GM19397 (cell line): ENCODE results near the gene CSNK1G3.
"Not testable (repeated sequence)": the region's sequence is repeated elsewhere in the genome, so short reads cannot be mapped to it uniquely, and the experiment has no call there.

Experiments used
- ATAC-seq: cut with Tn5 transposase; IDR thresholded peaks from one replicate; pipeline ENCODE4 v1.9.1; 2021; ENCODE audit warnings: mild to moderate bottlenecking, moderate library complexity; ENCODE audit not compliant: unreplicated experiment

The CSNK1G3 gene

GRCh38 chr5:123628860-123629544, 117.0 kb downstream of the CSNK1G3 start:
- no peak for ATAC-seq

GRCh38 chr5:123636006-123636405, 124.0 kb downstream of the CSNK1G3 start:
- no peak for ATAC-seq

GRCh38 chr5:123637028-123637427, 125.1 kb downstream of the CSNK1G3 start:
- not testable (repeated sequence) for ATAC-seq

- ATAC-seq = no peak
These were observed 127.3 kb downstream of the CSNK1G3 start for GRCh38 chr5:123639244-123639643.

- ATAC-seq = no peak
These were observed 133.1 kb downstream of the CSNK1G3 start for GRCh38 chr5:123645024-123645603.

- ATAC-seq = no peak
These were observed 135.1 kb downstream of the CSNK1G3 start for GRCh38 chr5:123647066-123647465.

- ATAC-seq = no peak
These were observed 139.3 kb downstream of the CSNK1G3 start for GRCh38 chr5:123651234-123651633.

- ATAC-seq = no peak
These were observed 147.0 kb downstream of the CSNK1G3 start for GRCh38 chr5:123659011-123659410.

- ATAC-seq = no peak
These were observed 147.5 kb downstream of the CSNK1G3 start for GRCh38 chr5:123659495-123659894.

- no peak for ATAC-seq
These were observed 153.0 kb downstream of the CSNK1G3 start for GRCh38 chr5:123664961-123665360.

GRCh38 chr5:123665822-123666371, 153.9 kb downstream of the CSNK1G3 start:
- no peak for ATAC-seq
